Effector CD8-positive, alpha-beta T cell (primary cell): ENCODE data around the gene CCR2.

Experiments
- DNase-seq: peaks from one replicate; lab custom pipeline; 2025; lab: John Stamatoyannopoulos, UW

Gene CCR2

DNA sequence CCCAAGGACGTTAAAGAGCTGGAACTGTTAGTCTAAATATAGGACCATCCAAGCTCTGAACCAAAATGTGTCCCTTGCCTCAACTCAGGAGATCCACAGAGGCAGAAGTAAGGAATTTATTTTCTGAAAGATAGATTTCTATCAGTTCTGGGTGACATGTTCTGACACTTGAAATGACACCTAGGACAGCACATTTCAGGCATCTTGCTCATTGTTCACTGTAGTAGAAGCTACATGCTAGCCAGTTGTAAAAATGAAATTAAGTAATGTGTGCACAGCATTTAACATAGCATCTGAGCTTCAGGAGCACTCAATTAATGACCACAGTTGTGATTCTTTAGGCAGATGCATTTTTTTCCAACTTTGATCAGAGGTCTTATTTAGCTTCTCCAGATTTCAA is 567 bp downstream of the CCR2 start:
- DNase-seq = no peak

DNA sequence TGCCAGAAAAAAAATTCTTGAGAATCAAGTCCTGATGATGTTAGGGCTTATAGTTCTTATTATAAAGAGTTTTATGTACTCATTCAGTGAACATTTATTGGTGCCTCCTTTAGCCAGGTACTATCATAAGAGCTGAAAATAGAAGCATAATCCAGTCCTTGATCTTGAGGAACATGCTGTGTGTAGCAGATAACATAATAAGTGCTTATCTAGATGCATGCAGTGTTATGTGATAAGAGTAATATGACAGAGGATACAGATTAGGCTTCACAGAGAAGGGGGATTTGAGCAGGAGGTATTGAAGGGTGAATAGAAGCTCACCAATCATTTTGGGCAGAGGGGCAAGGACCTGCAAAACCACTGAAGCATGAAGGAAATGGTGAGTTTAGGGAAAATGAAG is 1.1 kb downstream of the CCR2 start:
- DNase-seq = no peak

DNA sequence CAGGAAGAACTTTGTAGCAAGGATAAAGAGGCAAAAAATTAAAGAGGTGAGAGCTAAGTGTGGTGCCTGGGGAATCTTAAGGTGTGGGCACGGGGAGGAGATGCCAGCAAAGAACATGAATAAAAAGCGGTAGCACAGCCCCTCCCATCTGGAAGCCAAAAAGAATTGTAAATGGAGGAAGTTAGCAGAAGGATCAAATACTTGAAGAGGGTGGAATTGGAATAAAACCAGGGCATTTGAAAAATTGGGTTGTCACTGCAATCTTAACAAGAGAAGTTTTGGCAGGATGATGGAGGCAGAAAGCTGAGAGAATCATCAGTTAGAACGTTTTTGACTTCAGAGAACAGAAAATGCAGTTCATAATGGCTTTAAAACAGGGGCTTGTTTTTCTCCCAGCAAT is 2.4 kb downstream of the CCR2 start:
- no peak for DNase-seq

- DNase-seq = no peak
Measured at GRCh38 chr3:46356909-46357308, 3.0 kb downstream of the CCR2 start.

- DNase-seq = no peak
Measured at GRCh38 chr3:46358466-46358865, 4.6 kb downstream of the CCR2 start.

- DNase-seq = no peak
Measured at GRCh38 chr3:46359733-46360493, 6.0 kb downstream of the CCR2 start.

GRCh38 chr3:46360907-46361306 is 7.0 kb downstream of the CCR2 start:
- no peak for DNase-seq

- no peak for DNase-seq
Measured at GRCh38 chr3:46361408-46362283, 7.7 kb downstream of the CCR2 start.

DNA sequence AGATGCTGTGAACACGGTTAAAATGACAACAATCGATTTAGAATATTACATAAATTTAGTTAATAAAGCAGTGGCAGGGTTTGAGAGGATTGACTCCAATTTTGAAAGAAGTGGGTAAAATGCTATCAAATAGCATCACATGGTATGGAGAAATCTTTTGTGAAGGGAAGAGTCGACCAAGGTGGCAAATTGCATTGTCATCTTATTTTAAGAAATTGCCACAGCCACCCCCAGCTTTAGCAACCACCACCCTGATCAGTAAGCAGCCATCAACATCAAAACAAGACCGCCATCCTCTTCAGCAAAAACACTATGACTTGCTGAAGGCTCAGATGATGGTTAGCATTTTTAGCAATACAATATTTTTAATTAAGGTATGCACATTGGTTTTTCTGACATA is 11.1 kb downstream of the CCR2 start:
- no peak for DNase-seq

DNA sequence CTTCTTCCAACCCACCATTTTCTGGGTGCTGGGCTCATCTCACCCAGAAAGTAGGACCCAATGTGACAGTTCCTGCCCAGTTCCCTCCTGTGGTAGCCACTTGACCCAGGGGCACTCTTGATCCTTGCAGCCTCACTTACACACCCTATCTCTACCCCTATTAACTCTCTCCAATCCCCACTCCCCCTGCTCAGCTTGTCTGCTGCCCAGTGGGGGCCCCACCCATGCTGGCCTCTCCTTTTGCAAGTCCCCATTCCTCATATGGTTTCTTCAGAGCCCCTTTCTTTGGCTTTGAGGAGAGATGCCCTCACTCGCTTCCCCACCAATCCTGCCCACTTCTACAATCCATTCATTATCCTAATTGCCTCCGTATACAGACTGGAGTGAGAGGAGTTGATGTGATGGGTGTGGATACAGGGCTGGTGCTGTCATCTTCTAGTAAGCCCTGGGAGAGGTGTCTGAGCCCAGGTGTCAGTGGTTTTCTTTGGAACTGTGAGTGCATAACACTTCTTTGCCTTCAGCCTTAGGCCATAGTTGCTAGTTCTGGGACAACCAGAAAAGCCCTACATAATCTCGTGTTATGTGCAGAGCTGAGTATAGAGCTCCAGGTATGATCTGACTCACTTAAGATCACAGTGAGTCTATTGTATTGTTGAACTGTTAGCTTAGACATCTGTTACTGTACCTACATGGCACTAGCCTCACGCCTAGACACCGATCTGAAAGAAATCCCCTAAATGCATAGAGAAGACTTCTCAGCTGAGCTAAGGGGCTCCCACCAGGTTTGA is 12.0 kb downstream of the CCR2 start:
- no peak for DNase-seq

- DNase-seq = no peak
Measured at GRCh38 chr3:46367811-46368210, 13.9 kb downstream of the CCR2 start.

- no peak for DNase-seq
Measured at GRCh38 chr3:46368569-46368968, 14.7 kb downstream of the CCR2 start.

GRCh38 chr3:46369151-46369550 is 15.2 kb downstream of the CCR2 start:
- DNase-seq = no peak

DNA sequence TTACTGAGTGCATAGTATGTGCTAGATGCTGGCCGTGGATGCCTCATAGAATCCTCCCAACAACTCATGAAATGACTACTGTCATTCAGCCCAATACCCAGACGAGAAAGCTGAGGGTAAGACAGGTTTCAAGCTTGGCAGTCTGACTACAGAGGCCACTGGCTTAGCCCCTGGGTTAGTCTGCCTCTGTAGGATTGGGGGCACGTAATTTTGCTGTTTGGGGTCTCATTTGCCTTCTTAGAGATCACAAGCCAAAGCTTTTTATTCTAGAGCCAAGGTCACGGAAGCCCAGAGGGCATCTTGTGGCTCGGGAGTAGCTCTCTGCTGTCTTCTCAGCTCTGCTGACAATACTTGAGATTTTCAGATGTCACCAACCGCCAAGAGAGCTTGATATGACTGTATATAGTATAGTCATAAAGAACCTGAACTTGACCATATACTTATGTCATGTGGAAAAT is 15.8 kb downstream of the CCR2 start:
- no peak for DNase-seq

GRCh38 chr3:46370839-46371518 is 17.1 kb downstream of the CCR2 start, which contains the start of gene CCR5:
TSS of gene CCR5 (plus strand) at chr3:46370946. CDS start at chr3:46372903, 1,957 bp downstream.
- no peak for DNase-seq

DNA sequence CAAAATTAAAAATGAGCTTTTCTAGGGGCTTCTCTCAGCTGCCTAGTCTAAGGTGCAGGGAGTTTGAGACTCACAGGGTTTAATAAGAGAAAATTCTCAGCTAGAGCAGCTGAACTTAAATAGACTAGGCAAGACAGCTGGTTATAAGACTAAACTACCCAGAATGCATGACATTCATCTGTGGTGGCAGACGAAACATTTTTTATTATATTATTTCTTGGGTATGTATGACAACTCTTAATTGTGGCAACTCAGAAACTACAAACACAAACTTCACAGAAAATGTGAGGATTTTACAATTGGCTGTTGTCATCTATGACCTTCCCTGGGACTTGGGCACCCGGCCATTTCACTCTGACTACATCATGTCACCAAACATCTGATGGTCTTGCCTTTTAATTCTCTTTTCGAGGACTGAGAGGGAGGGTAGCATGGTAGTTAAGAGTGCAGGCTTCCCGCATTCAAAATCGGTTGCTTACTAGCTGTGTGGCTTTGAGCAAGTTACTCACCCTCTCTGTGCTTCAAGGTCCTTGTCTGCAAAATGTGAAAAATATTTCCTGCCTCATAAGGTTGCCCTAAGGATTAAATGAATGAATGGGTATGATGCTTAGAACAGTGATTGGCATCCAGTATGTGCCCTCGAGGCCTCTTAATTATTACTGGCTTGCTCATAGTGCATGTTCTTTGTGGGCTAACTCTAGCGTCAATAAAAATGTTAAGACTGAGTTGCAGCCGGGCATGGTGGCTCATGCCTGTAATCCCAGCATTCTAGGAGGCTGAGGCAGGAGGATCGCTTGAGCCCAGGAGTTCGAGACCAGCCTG is 17.8 kb downstream of the CCR2 start:
- no peak for DNase-seq

- DNase-seq = no peak
Measured at GRCh38 chr3:46372492-46373359, 18.8 kb downstream of the CCR2 start.

GRCh38 chr3:46374755-46375154 is 20.8 kb downstream of the CCR2 start:
- no peak for DNase-seq

DNA sequence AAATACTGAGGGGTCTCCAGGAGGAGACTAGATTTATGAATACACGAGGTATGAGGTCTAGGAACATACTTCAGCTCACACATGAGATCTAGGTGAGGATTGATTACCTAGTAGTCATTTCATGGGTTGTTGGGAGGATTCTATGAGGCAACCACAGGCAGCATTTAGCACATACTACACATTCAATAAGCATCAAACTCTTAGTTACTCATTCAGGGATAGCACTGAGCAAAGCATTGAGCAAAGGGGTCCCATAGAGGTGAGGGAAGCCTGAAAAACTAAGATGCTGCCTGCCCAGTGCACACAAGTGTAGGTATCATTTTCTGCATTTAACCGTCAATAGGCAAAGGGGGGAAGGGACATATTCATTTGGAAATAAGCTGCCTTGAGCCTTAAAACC is 21.3 kb downstream of the CCR2 start:
- no peak for DNase-seq

GRCh38 chr3:46375814-46376213 is 21.9 kb downstream of the CCR2 start:
- no peak for DNase-seq
